Neural cell (in vitro differentiated cells): ENCODE measurements around the gene MMP14.

Experiments used
- EZH2 ChIP-seq: fragments of 200-600, 300-800 bp; shearing (Covaris generic), sonication (generic); IDR thresholded peaks from 2 replicates; pipeline ENCODE4 v1.6.1; 2014; ENCODE audit warnings: antibody characterized with exemption, low read length, borderline replicate concordance, mild to moderate bottlenecking; ENCODE audit not compliant: insufficient read depth, poor library complexity, severe bottlenecking
- MXI1 ChIP-seq: fragments of 450-650 bp; conservative IDR thresholded peaks from 2 replicates; pipeline ENCODE4 v1.6.1; 2014; ENCODE audit warnings: antibody characterized with exemption, mild to moderate bottlenecking; ENCODE audit not compliant: poor library complexity, severe bottlenecking
- POLR2AphosphoS5 ChIP-seq: IDR thresholded peaks from 2 replicates; pipeline ENCODE4 v1.6.1; 2012
- RAD21 ChIP-seq: fragments of 450-650 bp; conservative IDR thresholded peaks from 2 replicates; pipeline ENCODE4 v1.6.1; 2014; ENCODE audit warnings: antibody characterized with exemption, mild to moderate bottlenecking, moderate library complexity
- TF ChIP-seq, protein P1 (sequence below): fragments of 450-650 bp; IDR thresholded peaks from 2 replicates; pipeline ENCODE4 v1.5.1; 2014; ENCODE audit warnings: antibody characterized with exemption, mild to moderate bottlenecking, moderate library complexity; ENCODE audit not compliant: poor library complexity, severe bottlenecking
- TF ChIP-seq, protein P2 (sequence below): IDR thresholded peaks from 2 replicates; pipeline ENCODE4 v1.6.1; 2012; ENCODE audit warnings: borderline replicate concordance

DNA sequence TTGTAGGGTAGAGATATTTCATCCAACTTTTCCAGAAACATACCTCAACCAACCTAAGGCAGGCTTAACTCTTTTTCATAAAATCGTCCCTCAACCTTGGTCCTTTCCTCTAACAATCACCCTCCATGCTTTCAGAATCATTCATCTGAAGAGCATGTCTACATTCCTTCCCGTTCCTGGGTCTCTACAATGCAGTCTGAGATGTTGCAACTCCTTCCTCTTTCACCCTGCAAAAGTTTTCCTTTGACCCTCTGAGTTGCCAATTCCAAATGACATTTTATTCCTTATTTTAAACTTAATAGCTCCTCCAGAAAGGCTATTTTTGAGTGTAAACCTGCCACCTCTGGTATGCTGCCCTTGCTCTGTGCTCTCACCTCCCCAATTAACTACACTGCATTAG is 37.9 kb upstream of the MMP14 start:
- TF ChIP-seq, protein P1, sequence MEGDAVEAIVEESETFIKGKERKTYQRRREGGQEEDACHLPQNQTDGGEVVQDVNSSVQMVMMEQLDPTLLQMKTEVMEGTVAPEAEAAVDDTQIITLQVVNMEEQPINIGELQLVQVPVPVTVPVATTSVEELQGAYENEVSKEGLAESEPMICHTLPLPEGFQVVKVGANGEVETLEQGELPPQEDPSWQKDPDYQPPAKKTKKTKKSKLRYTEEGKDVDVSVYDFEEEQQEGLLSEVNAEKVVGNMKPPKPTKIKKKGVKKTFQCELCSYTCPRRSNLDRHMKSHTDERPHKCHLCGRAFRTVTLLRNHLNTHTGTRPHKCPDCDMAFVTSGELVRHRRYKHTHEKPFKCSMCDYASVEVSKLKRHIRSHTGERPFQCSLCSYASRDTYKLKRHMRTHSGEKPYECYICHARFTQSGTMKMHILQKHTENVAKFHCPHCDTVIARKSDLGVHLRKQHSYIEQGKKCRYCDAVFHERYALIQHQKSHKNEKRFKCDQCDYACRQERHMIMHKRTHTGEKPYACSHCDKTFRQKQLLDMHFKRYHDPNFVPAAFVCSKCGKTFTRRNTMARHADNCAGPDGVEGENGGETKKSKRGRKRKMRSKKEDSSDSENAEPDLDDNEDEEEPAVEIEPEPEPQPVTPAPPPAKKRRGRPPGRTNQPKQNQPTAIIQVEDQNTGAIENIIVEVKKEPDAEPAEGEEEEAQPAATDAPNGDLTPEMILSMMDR = no peak
- TF ChIP-seq, protein P2, sequence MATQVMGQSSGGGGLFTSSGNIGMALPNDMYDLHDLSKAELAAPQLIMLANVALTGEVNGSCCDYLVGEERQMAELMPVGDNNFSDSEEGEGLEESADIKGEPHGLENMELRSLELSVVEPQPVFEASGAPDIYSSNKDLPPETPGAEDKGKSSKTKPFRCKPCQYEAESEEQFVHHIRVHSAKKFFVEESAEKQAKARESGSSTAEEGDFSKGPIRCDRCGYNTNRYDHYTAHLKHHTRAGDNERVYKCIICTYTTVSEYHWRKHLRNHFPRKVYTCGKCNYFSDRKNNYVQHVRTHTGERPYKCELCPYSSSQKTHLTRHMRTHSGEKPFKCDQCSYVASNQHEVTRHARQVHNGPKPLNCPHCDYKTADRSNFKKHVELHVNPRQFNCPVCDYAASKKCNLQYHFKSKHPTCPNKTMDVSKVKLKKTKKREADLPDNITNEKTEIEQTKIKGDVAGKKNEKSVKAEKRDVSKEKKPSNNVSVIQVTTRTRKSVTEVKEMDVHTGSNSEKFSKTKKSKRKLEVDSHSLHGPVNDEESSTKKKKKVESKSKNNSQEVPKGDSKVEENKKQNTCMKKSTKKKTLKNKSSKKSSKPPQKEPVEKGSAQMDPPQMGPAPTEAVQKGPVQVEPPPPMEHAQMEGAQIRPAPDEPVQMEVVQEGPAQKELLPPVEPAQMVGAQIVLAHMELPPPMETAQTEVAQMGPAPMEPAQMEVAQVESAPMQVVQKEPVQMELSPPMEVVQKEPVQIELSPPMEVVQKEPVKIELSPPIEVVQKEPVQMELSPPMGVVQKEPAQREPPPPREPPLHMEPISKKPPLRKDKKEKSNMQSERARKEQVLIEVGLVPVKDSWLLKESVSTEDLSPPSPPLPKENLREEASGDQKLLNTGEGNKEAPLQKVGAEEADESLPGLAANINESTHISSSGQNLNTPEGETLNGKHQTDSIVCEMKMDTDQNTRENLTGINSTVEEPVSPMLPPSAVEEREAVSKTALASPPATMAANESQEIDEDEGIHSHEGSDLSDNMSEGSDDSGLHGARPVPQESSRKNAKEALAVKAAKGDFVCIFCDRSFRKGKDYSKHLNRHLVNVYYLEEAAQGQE = no peak
- no peak for TF ChIP-seq MXI1
- TF ChIP-seq POLR2AphosphoS5 = no peak
- no peak for TF ChIP-seq RAD21
- no peak for TF ChIP-seq EZH2
